ENCODE data around the gene MTUS2.

The MTUS2 gene

DNA sequence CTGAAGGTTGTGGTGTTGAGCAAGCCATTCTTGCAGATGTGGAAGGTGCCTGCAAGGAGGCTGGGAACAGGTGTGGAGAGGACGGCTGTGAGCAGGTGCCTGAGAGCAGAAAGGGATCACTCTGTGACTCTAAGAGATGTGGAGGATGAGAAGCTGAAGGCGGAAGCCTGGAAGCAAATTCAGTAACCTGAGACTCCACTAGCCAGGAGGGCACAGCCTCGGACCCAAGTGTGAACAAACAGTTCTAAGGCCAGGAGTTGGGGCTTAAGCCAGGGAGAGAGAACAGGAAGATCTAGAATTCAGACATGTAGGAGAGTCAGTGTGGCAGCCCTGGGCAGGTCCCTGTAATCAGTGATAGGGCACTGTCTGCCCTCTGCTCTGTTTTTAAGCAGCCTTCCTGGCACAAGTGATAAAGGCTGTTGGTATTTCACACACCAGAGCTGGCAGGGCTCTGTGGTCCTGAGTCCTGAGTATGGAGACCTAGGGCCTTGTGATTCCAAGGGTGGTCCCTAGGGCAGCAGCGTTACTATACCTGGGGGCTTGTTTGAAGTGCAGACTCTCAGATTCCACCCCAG lies 644.1 kb downstream of the MTUS2 start:
- peaks cover 10% of the 10 kb centered on the region for H3K4me1 ChIP-seq (ENCODE audit: insufficient read depth, low read length, poor library complexity, severe bottlenecking)
- no peaks in the 10 kb centered on the region for H3K9me2 ChIP-seq (replicated peaks; ENCODE audit: low read depth, low read length)
- no peak overlapping the region for H2AFZ ChIP-seq (ENCODE audit: low read length)
- TF ChIP-seq, protein P1, sequence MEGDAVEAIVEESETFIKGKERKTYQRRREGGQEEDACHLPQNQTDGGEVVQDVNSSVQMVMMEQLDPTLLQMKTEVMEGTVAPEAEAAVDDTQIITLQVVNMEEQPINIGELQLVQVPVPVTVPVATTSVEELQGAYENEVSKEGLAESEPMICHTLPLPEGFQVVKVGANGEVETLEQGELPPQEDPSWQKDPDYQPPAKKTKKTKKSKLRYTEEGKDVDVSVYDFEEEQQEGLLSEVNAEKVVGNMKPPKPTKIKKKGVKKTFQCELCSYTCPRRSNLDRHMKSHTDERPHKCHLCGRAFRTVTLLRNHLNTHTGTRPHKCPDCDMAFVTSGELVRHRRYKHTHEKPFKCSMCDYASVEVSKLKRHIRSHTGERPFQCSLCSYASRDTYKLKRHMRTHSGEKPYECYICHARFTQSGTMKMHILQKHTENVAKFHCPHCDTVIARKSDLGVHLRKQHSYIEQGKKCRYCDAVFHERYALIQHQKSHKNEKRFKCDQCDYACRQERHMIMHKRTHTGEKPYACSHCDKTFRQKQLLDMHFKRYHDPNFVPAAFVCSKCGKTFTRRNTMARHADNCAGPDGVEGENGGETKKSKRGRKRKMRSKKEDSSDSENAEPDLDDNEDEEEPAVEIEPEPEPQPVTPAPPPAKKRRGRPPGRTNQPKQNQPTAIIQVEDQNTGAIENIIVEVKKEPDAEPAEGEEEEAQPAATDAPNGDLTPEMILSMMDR (conservative IDR thresholded peaks at IDR 0.05; ENCODE audit: low read length), result no peak
- TF ChIP-seq EZH2phosphoT487 (IDR thresholded peaks at IDR 0.05; ENCODE audit: borderline replicate concordance), result no peak
- no peaks in the 10 kb centered on the region for H3K79me2 ChIP-seq (ENCODE audit: insufficient read depth, low read length)
- H3K36me3 ChIP-seq (ENCODE audit: insufficient read depth, low read length), result no peaks in the 10 kb centered on the region
- H3F3A ChIP-seq (ENCODE audit: low read depth), result no peaks in the 10 kb centered on the region
- no peak overlapping the region for H3K4me3 ChIP-seq (ENCODE audit: low read length, poor library complexity, severe bottlenecking)
- H3K9me3 ChIP-seq (ENCODE audit: insufficient read depth, low read depth, low read length), result no peaks in the 10 kb centered on the region
- no peak overlapping the region for H3K4me2 ChIP-seq (ENCODE audit: low read depth, low read length, poor library complexity, severe bottlenecking)
- no peaks in the 10 kb centered on the region for H4K20me1 ChIP-seq (ENCODE audit: insufficient read depth, low read length, poor library complexity, severe bottlenecking)
- H3K9ac ChIP-seq (ENCODE audit: low read depth, low read length, poor library complexity, severe bottlenecking), result no peak overlapping the region
- no peaks in the 10 kb centered on the region for H3K27me3 ChIP-seq (ENCODE audit: insufficient read depth, low read length, poor library complexity, severe bottlenecking)

DNA sequence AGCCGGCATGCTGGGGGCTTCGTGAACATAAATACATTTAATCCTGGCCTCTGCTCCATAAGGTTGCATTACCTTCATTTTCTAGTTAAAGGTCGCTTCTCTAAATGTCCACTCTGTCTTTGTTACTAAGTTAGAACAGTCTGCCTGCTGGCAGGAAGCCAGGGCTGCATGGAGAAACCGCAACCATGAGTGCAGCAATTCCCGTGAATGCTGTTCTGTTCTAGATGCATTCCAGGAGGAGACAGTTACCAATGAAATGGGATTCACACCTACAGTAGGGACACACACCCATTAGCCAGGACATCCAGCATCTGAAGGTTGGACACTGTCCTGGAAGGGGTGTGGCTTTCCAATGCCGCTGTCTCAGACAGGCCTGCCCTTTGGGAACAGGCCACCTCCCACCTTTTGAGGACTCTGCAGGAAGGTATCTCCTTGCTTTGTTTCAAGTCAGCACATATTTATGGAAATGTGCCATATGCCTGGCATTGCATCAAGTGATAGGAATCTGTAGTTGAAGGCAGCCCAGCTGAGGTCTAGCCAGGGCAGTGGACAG lies 645.7 kb downstream of the MTUS2 start:
- Histone ChIP-seq H4K20me1 (ENCODE audit: insufficient read depth, low read length, poor library complexity, severe bottlenecking) (no peaks in the 10 kb centered on the region), H3K9ac (ENCODE audit: low read depth, low read length, poor library complexity, severe bottlenecking) (no peak overlapping the region), H3K36me3 (ENCODE audit: insufficient read depth, low read length) (no peaks in the 10 kb centered on the region), H3K79me2 (ENCODE audit: insufficient read depth, low read length) (no peaks in the 10 kb centered on the region), H3K9me2 (replicated peaks; ENCODE audit: low read depth, low read length) (no peaks in the 10 kb centered on the region), H3K4me2 (ENCODE audit: low read depth, low read length, poor library complexity, severe bottlenecking) (no peak overlapping the region), H3F3A (ENCODE audit: low read depth) (no peaks in the 10 kb centered on the region), H3K9me3 (ENCODE audit: insufficient read depth, low read depth, low read length) (no peaks in the 10 kb centered on the region), H3K27me3 (ENCODE audit: insufficient read depth, low read length, poor library complexity, severe bottlenecking) (no peaks in the 10 kb centered on the region), H2AFZ (ENCODE audit: low read length) (no peak overlapping the region), H3K4me3 (ENCODE audit: low read length, poor library complexity, severe bottlenecking) (no peak overlapping the region), H3K4me1 (ENCODE audit: insufficient read depth, low read length, poor library complexity, severe bottlenecking) (peaks cover 10% of the 10 kb centered on the region)
- TF ChIP-seq, protein P1 (conservative IDR thresholded peaks at IDR 0.05; ENCODE audit: low read length), result no peak
- TF ChIP-seq EZH2phosphoT487 (IDR thresholded peaks at IDR 0.05; ENCODE audit: borderline replicate concordance), result no peak

DNA sequence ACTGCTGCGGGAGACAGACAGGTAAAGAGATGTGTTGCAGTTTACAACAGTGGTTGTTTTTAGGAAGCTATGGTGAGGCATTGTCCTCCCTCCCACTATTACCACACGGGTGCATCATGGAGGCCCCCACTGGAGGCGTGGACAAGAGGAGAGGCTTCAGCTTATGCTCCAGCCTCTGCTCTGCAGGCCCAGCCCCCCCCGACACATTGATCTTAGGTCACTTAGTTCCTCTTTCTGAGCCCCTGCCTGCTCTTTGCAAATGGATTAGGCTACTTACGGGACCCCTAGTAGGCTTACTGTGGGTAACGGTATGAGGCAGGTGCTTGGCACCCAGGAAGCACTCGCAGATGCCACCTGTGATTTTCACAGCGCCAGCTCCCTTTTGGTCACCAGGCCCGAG lies 651.4 kb downstream of the MTUS2 start:
- Histone ChIP-seq H4K20me1 (ENCODE audit: insufficient read depth, low read length, poor library complexity, severe bottlenecking) (no peaks in the 10 kb centered on the region), H3K9ac (ENCODE audit: low read depth, low read length, poor library complexity, severe bottlenecking) (no peak overlapping the region), H3K4me3 (ENCODE audit: low read length, poor library complexity, severe bottlenecking) (no peak overlapping the region), H3K4me1 (ENCODE audit: insufficient read depth, low read length, poor library complexity, severe bottlenecking) (peaks cover 10% of the 10 kb centered on the region), H3K4me2 (ENCODE audit: low read depth, low read length, poor library complexity, severe bottlenecking) (no peak overlapping the region), H3K36me3 (ENCODE audit: insufficient read depth, low read length) (no peaks in the 10 kb centered on the region), H3K9me2 (replicated peaks; ENCODE audit: low read depth, low read length) (no peaks in the 10 kb centered on the region), H3K79me2 (ENCODE audit: insufficient read depth, low read length) (no peaks in the 10 kb centered on the region), H3F3A (ENCODE audit: low read depth) (no peaks in the 10 kb centered on the region), H2AFZ (ENCODE audit: low read length) (no peak overlapping the region), H3K27me3 (ENCODE audit: insufficient read depth, low read length, poor library complexity, severe bottlenecking) (no peaks in the 10 kb centered on the region), H3K9me3 (ENCODE audit: insufficient read depth, low read depth, low read length) (no peaks in the 10 kb centered on the region)
- TF ChIP-seq EZH2phosphoT487 (IDR thresholded peaks at IDR 0.05; ENCODE audit: borderline replicate concordance), result no peak
- TF ChIP-seq, protein P1 (conservative IDR thresholded peaks at IDR 0.05; ENCODE audit: low read length), result no peak
